Hindlimb muscle (tissue), 1 donor: ENCODE measurements around the gene THRB. TPM values are rescaled to one million over a fixed set of nuclear protein-coding genes. Genes with fewer than 3 reads are reported as not detected.
"Not testable (repeated sequence)": the region's sequence is repeated elsewhere in the genome, so short reads cannot be mapped to it uniquely, and the experiment has no call there.

Experiments used
- DNase-seq: peaks from one replicate; pipeline ENCODE4 v3.0.0-alpha.2; 2013
- polyA plus RNA-seq: library from polyadenylated mRNA; unstranded; fragments of 120-200 nt; gene quantifications from one replicate; pipeline ENCODE4 v1.2.1, GENCODE V29; 2013; ENCODE audit not compliant: insufficient read length

Gene THRB
- polyA plus RNA-seq, 1 donor = 1.3 TPM

- DNase-seq = no peak
Measured at GRCh38 chr3:24137958-24138875, 356.4 kb downstream of the THRB start.

GRCh38 chr3:24137334-24137733 is 357.3 kb downstream of the THRB start:
- DNase-seq = no peak

- no peak for DNase-seq
Measured at GRCh38 chr3:24136624-24137310, 357.9 kb downstream of the THRB start.

GRCh38 chr3:24135280-24135679 is 359.4 kb downstream of the THRB start:
- DNase-seq = no peak

GRCh38 chr3:24133942-24134341 is 360.7 kb downstream of the THRB start:
- DNase-seq = no peak

- DNase-seq = no peak
Measured at GRCh38 chr3:24133436-24133835, 361.2 kb downstream of the THRB start.

- DNase-seq = no peak
Measured at GRCh38 chr3:24129549-24129948, 365.1 kb downstream of the THRB start.

GRCh38 chr3:24128199-24129005 is 366.2 kb downstream of the THRB start:
- peak; percentile 10 for DNase-seq

- DNase-seq = no peak
Measured at GRCh38 chr3:24123596-24123995, 371.1 kb downstream of the THRB start.

GRCh38 chr3:24120434-24120833 is 374.2 kb downstream of the THRB start:
- no peak for DNase-seq

GRCh38 chr3:24119321-24119751 is 375.3 kb downstream of the THRB start:
- no peak for DNase-seq

- no peak for DNase-seq
Measured at GRCh38 chr3:24117508-24117907, 377.1 kb downstream of the THRB start.

GRCh38 chr3:24111711-24112110 is 382.9 kb downstream of the THRB start:
- no peak for DNase-seq

GRCh38 chr3:24110051-24110450 is 384.6 kb downstream of the THRB start:
- DNase-seq = no peak

- DNase-seq = no peak
Measured at GRCh38 chr3:24101676-24102168, 392.9 kb downstream of the THRB start.

GRCh38 chr3:24100696-24101402 is 393.8 kb downstream of the THRB start:
- no peak for DNase-seq

- no peak for DNase-seq
Measured at GRCh38 chr3:24096695-24097290, 397.9 kb downstream of the THRB start.

GRCh38 chr3:24096271-24096670 is 398.4 kb downstream of the THRB start:
- DNase-seq = no peak

GRCh38 chr3:24094818-24095217 is 399.8 kb downstream of the THRB start:
- not testable (repeated sequence) for DNase-seq

GRCh38 chr3:24088782-24089181 is 405.9 kb downstream of the THRB start:
- no peak for DNase-seq

- DNase-seq = no peak
Measured at GRCh38 chr3:24087469-24087868, 407.2 kb downstream of the THRB start.
